Left ventricle myocardium inferior (tissue), 1 donor: Measurements from ENCODE around the gene CPLANE1. TPM values are rescaled to one million over a fixed set of nuclear protein-coding genes. Genes with fewer than 3 reads are reported as not detected.

Experiments used
- DNase-seq: peaks from one replicate; pipeline ENCODE4 v3.0.0-alpha.2; 2020
- H3K27ac ChIP-seq: fragments of 200-600 bp; replicated peaks from 2 replicates; pipeline ENCODE4 v1.8.0; 2021
- H3K27me3 ChIP-seq: fragments of 200-600 bp; 2 replicates; pipeline ENCODE4 v1.8.0; 2021; ENCODE audit warnings: low read depth
- H3K36me3 ChIP-seq: fragments of 200-600 bp; 2 replicates; pipeline ENCODE4 v1.8.0; 2021
- H3K4me1 ChIP-seq: fragments of 200-600 bp; 2 replicates; pipeline ENCODE4 v1.8.0; 2021
- H3K4me3 ChIP-seq: fragments of 200-600 bp; 2 replicates; pipeline ENCODE4 v1.8.0; 2021; ENCODE audit warnings: mild to moderate bottlenecking, moderate library complexity
- H3K9me3 ChIP-seq: fragments of 200-600 bp; replicated peaks from 2 replicates; pipeline ENCODE4 v1.8.0; 2021
- CTCF ChIP-seq: fragments of 200-600 bp; IDR thresholded peaks from 2 replicates; pipeline ENCODE4 v1.8.0; 2021; ENCODE audit warnings: antibody characterized with exemption, mild to moderate bottlenecking, borderline replicate concordance
- intact Hi-C: fragments of 100-400 bp; cut with micrococcal nuclease; formaldehyde crosslinking; loops from one replicate; pipeline ENCODE4 v1.11.0; 2022
- total RNA-seq: library from RNA; stranded (reverse); fragmentation: NEBNext Ultra II Directional; extraction: Animal tissue kit (Norgen Biotek cat#: 25700); gene quantifications from one replicate; pipeline ENCODE4 v1.2.1, GENCODE V29; 2021
- donor health status: DM: no; HTN: yes; CAD: no; lungs with severe emphysema.

Gene CPLANE1
- total RNA-seq, 1 donor from 2014 or later: 8.3 TPM

- intact Hi-C loops: no loop called here
- TF ChIP-seq CTCF: no peak
Observed at GRCh38 chr5:37063739-37064138, 185.4 kb downstream of the CPLANE1 start.

GRCh38 chr5:37060030-37060429 lies 189.1 kb downstream of the CPLANE1 start:
- Histone ChIP-seq H3K4me1 (no peaks in the 10 kb centered on the region), H3K9me3 (no peaks in the 10 kb centered on the region), H3K27ac (no peak overlapping the region), H3K27me3 (no peaks in the 10 kb centered on the region), H3K36me3 (peaks cover 90% of the 10 kb centered on the region), H3K4me3 (no peak overlapping the region)
- no peak for DNase-seq
- intact Hi-C loops: no loop called here
- TF ChIP-seq CTCF: no peak

More at GRCh38 chr5:37063739-37064138, 185.4 kb downstream of the CPLANE1 start:
- no peaks in the 10 kb centered on the region for H3K27me3 ChIP-seq
- H3K36me3 ChIP-seq: peaks cover 74% of the 10 kb centered on the region
- H3K9me3 ChIP-seq: no peaks in the 10 kb centered on the region
- DNase-seq: no peak
- H3K4me3 ChIP-seq: no peak overlapping the region
- H3K4me1 ChIP-seq: no peaks in the 10 kb centered on the region
- H3K27ac ChIP-seq: no peak overlapping the region

GRCh38 chr5:37056762-37057161 lies 192.4 kb downstream of the CPLANE1 start:
- Histone ChIP-seq H3K27me3 (no peaks in the 10 kb centered on the region), H3K4me1 (no peaks in the 10 kb centered on the region), H3K36me3 (peaks cover 88% of the 10 kb centered on the region), H3K27ac (no peak overlapping the region), H3K4me3 (no peak overlapping the region), H3K9me3 (no peaks in the 10 kb centered on the region)
- TF ChIP-seq CTCF: no peak
- intact Hi-C loops: no loop called here
- DNase-seq: no peak

Other genes with a start within 250 kb of the CPLANE1 start
- 10.7 TPM for gene NUP155, start 121.7 kb upstream of the CPLANE1 start, total RNA-seq
- gene WDR70, start 129.9 kb upstream of the CPLANE1 start, total RNA-seq: 18.7 TPM